HG02759 (cell line): Measurements from ENCODE around the gene CCL1.

ENCODE experiments used
- ATAC-seq: cut with Tn5 transposase; IDR thresholded peaks from one replicate; pipeline ENCODE4 v1.9.1; 2021; ENCODE audit warnings: mild to moderate bottlenecking, moderate library complexity; ENCODE audit not compliant: unreplicated experiment

Gene CCL1, protein sequence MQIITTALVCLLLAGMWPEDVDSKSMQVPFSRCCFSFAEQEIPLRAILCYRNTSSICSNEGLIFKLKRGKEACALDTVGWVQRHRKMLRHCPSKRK

DNA sequence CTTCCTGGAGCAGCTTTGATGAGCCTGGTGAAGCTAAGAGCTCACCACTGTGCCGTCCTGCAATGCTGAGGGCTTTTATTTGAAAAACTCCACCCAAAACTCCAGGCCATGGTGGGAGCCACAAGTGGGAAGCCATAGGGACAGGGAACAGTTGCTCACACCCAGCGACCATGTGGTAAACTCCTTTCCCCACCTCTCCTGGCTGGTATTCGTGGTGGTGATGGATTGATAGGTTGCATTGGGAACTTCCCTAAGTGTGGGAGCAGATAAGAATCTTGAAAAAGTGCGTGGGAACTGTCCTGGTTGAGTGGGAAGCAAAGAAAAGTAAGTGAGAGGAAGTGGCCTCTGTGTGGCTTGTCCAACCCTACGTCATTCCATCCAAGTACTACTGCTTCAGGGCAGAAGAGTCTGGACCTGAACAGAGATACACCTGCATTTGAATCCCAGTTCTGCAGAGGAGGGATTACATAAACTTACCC is at the start of gene CCL1:
Gene CCL1 (minus strand): TSS at position 51 of the 479 bp plus-strand sequence. CDS start 72 bp downstream, outside the sequence.
- ATAC-seq, result no peak

DNA sequence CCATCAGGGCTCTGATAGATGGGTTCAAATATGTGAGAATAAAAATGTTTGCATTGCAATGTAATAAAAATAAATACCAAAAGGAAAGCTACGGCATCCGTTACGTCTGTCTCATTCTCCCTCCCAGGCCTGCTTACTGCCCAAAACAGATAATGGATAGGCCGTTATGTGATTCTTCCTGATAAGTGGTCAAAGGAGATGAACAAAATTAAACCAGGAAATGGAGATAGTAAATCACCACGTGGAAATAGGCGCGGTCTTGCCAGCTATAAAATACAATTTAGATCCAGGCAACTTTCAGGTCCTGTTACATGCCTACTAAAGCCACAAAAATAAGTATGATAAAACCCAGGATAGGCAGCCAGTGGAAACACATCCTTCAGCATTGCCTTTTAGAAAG is 49.5 kb upstream of the CCL1 start:
- no peak for ATAC-seq

DNA sequence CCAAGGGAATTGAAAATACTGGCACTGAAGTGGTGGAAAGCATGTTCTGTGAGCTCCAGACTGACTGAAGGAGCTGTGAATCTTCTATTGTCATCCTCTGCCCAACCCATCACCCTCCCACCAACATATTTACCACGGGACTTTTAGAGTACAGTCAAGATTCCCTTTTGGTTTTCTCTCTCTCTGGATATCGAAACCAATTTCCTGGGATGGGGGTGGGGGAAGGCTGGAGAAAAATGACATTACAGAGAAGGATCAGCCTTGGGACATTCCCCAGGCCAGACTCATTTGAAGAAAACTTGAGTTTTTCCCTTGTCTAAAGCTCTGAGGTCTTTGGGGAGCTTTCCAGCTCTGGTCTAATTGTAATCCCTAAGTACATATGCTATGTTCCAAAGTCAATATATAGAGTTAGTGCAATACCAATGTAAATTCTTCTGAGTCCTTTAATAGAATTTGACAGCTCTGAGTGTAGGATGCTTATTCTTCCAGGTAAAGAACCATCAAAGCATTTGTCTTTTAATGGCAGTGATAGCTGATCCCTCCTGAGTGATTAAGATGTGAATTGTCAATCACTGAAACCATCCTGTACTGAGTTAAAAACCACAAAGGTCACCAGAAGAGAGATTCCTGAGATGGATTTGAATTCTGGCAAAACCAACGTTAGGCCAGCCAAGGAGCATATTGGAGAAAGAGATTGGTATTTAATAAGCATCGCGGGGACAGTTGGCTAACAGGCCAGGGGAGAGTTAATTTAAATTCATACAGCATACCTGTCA is 48.8 kb upstream of the CCL1 start:
- no peak for ATAC-seq

DNA sequence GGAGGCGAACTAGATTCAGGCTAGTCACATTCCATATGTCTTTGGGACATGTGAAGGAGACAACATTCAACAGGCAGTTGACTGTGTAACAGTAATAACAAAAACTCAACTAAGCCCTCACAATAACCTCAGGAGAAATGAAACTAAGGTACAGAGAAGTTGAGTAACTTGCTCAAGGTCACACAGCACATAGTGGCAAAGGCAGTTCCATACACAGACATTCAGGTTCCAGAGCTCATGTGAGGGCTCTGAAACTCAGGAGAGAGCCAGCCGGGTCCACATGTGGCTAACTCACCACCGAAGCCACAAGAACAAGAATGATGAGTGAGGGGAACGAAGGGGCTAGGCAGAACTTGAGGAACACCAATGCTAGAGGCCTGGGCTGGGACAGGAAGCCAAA is 46.3 kb upstream of the CCL1 start:
- no peak for ATAC-seq

DNA sequence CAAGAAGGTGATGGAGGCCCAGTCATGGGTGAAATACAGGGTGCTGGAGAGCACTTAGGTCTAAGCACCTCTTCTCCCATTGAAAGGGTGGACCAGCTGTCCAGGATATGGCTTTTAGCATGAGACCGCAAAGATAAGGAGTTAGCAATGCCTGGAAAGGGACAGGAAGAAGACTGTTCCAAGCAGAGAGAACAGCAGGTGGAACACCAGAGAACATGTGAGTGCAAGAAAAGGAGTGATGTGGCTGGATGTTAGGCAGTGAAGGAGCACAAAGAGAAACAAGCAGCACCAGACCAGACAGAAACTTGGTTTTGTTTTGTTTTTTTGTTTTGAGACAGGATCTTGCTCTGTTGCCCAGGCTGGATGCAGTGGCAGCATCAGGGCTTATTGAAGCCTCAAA is 45.4 kb upstream of the CCL1 start:
- no peak for ATAC-seq

DNA sequence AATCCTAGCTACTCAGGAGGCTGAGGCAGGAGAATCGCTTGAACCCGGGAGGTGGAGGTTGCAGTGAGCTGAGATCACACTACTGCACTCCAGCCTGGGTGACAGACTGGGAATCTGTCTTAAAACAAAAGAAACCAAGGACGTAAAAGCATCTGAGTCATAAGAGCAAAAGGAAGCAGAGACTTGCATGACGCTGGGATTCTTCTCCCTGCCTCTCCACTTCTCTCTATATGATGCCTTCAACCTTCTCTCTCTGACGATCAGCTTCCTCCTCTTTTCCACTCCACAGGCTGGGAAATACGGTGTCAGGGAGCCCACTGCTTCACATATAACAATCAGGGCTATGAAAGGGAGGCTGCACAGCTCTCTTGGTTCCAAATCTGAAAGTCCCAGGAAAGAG is 43.2 kb upstream of the CCL1 start:
- no peak for ATAC-seq

DNA sequence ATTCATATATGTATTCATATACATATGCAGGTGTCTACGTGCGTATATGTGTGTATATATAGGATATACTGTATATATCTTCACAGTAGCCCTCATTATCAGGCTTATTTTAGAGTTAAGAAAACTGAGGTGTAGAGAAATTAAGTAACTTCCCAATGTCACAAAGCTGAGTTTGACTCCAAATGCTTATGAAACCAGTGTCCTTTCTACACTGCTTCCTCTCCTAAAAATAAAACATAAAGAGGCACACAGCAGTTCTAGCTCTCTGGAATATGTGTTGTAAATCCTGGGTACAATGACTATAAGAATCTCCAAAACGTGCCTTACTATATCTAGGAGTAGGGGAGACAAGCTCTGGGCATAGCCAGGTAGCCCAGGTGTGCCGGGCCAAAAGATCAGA is 40.0 kb upstream of the CCL1 start:
- no peak for ATAC-seq

DNA sequence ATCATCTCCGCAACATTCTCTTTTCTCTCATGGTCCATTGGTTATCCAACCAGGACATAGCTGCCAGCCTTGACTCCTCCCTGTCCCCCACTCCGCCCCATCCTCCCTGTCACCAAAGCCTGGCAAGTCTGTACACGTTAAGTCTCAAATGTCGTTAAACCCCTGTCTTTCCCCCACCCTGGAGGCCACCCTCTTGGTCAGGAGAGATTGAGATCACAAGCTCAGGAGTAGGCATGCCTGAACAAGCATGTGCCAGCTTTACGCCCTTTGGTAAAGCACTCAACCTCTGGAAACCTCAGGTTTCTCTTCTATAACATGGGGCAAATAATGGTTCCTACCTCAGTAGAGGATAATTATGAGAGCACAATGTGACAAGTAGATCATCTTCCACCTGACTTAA is 38.1 kb upstream of the CCL1 start:
- no peak for ATAC-seq

DNA sequence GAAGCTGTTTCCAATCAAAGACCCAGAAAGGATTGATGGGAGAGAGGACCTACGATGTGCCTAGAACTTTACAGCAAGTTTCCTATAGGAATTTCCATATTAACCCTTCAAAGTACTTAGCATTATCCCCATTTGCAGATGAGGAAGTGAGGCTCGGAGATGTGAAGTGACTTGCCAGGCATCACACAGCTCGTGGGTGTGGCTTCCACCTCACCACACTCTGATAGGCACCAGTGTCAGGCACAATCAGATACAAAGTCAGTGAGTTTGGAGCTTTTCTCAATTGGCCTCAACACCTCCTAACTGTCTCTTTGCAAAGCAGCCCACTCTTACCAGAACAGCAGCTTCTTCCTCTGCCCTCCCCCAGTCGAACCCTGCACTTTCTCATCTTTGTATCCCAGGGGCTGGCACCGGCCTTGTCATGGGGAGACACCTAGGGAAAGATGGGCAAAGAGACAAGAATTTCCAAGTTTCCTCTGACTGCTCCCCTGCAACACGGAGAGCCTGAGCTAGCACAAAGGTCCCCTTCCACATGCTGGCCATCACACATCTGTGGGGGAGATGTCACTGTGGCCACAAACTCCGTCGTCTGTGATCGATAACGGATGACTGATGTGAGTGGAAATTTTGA is 37.4 kb upstream of the CCL1 start:
- ATAC-seq, result no peak

DNA sequence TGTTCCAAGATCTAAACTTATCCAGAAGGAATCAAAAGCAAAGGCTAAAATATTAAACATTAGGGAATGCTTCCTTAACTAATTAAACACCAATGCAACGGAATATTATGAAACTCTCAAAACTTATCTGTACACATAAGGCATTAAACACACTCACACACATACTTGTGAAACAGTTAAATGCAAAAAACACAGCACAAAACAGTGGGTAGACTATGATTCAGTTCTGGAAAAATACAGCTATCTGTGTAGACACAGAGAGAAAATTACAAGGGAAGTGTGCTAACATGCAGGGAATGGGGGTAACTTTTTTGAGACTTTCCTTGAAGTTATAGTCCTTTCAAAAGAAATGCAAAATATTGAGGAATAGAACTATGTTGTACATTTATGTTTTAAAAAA is 36.7 kb upstream of the CCL1 start:
- ATAC-seq, result no peak

DNA sequence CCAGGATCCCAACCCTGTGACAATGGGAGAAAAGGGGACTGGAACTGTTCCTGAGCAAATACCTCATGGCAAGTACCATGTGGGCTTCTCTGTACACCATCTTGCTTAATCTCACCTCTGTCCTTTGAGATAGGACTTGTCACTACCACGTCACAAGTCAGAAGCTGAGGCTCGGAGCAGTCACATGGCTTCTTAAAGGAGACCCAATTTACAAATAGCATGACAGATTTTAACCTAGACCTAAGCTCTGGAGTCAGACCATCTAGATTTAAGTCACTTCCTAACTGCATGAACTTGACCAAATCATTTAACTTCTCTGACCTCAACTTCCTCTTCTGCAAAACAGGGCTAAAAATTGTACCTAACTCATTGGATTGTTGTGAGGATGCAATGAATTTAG is 36.0 kb upstream of the CCL1 start:
- ATAC-seq, result no peak

DNA sequence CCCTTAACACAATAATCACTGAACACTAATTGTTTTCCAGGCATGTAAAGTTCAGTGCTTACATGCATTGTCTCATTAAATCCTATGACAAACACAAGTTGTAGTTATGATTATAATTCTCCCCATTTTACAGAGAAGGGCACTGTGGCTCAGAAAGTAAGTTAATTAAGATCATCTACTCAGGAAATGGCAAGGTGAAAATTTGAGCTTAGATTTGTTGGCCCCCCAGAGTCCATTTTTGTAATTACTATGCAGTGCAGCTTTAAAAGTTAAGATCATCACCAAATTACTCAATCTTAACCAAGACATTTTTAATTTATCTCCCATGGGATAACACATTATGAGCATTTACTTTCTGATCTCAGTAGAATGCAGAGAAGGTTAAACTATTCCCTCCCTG is 34.2 kb upstream of the CCL1 start:
- no peak for ATAC-seq

DNA sequence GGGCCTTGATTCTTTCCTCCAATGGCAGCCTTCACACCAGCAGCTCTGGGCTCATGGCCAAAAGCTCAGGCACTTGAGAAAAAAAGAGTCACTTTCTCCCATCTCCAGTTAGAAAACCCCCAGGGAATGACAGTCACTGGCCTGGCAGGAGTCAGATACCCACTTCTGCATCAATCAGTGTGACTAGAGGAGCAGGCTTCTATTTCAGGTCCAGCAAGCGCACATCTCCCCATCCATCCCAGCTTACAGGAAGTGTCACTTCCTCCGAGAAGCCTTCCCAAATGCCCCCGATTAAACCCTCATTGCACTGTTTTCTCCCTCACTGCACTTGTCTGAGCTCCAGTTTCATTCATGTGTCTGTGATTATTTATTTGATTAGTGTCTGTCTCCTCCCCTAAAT is 30.4 kb upstream of the CCL1 start:
- ATAC-seq, result no peak

DNA sequence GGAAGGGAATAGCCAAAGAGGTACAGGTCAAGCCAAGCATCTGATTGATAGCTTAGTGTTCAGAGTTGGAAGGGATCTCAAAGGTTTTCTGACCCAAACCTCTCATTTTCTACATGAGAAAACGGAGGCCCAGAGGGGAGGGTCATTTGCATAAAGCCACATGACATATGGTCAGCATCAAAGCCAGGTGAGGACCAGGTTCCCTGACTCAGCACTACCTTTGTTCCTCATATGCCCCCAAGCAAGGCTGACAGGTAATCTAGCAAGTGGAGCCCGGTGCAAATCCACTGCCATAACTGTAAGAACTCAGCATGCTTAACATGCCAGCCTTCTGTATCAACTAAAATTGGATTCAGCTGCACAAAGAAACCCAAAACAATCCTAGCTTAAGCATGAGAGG is 28.2 kb upstream of the CCL1 start:
- ATAC-seq, result no peak

DNA sequence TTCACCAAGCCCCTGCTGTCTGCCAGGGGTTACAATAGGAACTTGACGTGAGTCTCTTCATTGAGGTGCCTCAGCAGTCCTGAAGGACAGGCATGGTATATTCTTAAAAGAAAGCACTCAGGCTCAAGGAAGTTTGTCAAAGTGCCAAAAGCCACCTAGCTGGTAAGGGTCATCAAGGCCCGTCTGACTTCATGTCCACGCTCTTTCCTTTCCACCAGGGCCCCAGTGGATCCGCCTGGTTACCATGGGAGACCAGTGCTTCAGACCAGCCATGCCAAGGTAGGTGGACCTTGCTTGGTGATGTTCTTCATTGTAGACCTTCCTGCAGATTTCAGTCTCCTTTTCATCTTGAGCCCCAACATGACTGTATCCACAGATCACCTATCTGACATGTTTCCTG is 27.6 kb upstream of the CCL1 start:
- ATAC-seq, result no peak

DNA sequence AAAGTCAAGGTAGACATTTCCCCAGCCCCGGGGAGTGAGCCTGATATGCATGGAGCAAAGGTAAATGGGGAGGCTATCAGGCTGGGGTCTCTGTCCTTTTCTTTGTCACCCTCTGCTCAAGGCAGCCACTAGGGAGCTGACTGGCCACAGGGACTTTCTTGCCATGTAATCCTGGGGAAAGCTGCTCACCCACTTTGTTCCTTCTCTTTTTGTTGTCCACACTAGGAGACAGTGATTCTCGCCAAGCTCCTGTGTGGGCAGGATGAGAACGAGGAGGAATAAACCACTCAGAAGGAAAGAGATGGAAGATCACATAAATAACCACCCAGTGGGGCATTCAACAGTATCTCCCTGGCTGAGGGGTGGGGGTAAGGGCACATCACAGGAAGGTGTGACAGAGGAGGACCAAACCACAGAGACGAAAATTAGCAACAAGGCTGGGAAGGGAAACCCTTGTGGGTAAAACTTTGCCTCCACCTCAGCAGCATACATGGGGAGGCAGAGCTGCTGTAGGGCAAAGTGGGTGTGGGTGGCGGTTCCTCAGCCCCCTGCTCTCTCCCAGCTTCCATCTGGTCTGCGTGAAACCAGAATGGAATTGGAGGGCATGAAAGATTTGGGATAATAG is 26.2 kb upstream of the CCL1 start:
- no peak for ATAC-seq

DNA sequence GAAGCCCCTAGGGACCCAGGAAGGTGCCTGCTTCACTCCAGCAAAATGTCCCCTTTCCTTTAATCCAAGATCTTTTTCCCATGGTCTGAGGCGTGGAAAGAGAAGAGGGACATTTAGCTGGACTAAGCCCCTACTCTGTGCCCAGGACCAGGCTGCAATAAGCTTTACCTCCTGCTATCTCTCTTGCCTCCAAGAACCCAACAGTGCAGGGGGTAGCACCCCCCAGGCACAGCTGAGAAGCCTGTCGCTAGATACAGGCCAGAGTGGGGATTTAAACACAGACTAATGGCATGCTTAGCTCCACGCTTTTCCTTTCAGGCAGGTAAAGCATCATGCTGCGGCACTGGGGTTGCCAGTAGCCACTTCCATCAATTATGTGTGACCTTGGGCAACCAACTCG is 24.5 kb upstream of the CCL1 start:
- ATAC-seq, result no peak

DNA sequence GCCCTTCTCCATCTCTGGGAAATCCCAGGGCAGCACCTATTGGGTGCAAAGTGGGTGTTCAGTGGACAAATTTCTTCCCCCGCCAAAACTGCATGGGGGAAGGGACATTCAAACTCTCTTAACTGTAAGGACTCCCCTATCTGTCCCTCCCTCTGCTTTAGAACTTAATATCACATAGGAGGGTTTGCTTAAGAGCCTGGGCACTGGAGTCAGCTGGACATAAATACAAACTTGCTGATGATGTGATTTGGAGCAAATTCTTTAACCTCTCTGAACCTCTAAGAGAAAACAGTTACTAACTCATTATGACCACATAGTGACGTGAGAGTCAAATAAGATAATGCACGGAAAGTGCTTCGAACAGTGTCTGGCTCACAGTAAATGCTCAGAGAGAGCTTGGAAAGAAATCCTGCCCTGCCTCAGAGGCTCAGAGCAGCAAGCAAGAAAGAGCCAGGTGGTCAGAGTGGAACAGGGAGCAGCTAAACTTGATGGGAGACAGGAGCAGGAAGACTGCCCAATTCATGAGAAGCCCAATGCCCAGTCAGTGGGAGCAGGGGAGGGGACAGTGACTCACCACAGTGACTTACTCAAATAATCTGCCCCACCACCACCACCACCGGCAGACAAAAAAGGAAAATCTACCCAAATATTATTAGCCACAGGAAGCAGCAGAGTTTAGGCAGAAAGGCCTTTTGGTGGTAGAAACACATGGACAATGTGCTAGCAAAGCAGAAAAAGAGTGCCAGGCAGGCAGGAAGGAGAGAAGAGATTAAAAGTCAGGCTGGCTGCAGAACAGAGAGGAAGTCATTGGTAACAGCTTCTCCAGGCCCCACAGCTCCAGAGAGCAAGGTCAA is 23.9 kb upstream of the CCL1 start:
- ATAC-seq, result no peak

DNA sequence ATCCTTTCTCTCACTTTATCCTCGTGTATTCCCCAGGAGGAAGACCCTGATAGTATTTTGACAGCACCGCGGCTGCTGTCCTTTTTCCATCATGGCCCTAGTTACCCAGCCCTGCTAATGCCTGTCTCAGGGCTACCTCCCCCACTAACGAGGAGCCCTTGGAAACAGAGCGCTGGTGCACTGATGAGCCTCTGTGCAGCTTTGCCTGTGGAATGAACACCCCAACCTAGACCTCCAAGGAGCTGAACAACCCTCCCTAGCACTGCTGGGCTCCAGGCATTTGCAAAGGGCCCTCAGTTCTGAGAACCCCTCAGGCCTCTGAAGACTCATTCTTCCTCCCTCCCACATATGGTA is 23.3 kb upstream of the CCL1 start:
- no peak for ATAC-seq

DNA sequence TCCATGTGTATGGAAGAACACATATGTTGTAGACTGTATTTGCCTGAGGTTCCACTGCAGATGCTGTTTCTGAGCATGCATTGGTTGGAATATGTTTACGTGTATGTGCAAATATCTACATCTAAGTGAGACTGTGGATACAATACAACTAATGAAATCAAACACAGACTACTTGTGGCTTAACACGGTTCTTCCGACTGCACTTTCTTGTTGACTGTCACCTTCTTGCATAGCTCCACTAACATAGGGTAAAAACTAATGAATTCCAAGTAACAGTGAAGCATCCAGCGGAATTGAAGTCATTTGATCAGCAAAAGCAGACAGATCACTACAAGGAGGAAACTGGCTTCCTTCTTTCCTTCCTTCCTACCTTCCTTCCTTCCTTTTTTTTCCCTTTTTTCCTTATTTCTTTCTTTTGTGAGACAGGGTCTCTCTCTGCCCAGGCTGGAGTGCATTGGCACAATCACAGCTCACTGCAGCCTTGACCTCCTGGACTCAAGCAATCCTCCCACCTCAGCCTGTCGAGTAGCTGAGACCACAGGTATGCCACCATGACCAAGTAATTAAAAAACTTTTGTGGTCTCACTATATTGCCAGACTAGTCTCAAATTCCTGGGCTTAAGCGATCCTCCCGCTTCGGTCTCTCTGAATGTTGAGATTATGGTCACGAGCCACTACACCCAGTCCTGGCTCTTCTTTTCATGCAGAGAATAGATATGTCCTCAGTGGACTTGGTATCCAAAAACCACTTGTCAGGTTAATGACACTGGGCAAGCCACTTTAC is 22.0 kb upstream of the CCL1 start:
- no peak for ATAC-seq
